ENCODE data around the gene MDH1. TPM values are rescaled to one million over a fixed set of nuclear protein-coding genes. Genes with fewer than 3 reads are reported as not detected.
"Not testable (repeated sequence)": the region's sequence is repeated elsewhere in the genome, so short reads cannot be mapped to it uniquely, and the experiment has no call there.

MDH1 gene
- total RNA-seq, 1 experiment from 2014 or later, result 523 TPM

GRCh38 chr2:63582873-63583272 is 5.9 kb upstream of the MDH1 start:
- DNase-seq (ENCODE audit: low spot score), result no peak
- in situ Hi-C loops (cut with HindIII; ENCODE audit: low sequenced_read_pairs), result no loop called here

GRCh38 chr2:63587814-63588384 is 864 bp upstream of the MDH1 start:
- in situ Hi-C loops (cut with HindIII; ENCODE audit: low sequenced_read_pairs), result no loop called here
- no peak for DNase-seq (ENCODE audit: low spot score)

GRCh38 chr2:63589148-63589958 is 590 bp downstream of the MDH1 start:
- DNase-seq (ENCODE audit: low spot score), result peak; percentile 53
- in situ Hi-C loops (cut with HindIII; ENCODE audit: low sequenced_read_pairs), result no loop called here

- in situ Hi-C loops (cut with HindIII; ENCODE audit: low sequenced_read_pairs), result no loop called here
Observed at GRCh38 chr2:63590626-63591408, 2.1 kb downstream of the MDH1 start.

GRCh38 chr2:63591566-63592175 is 2.9 kb downstream of the MDH1 start:
- no peak for DNase-seq (ENCODE audit: low spot score)
- in situ Hi-C loops (cut with HindIII; ENCODE audit: low sequenced_read_pairs), result no loop called here

More at GRCh38 chr2:63590626-63591408, 2.1 kb downstream of the MDH1 start:
- DNase-seq (ENCODE audit: low spot score), result peak; percentile 13

GRCh38 chr2:63594660-63595059 is 5.9 kb downstream of the MDH1 start:
- DNase-seq (ENCODE audit: low spot score), result no peak
- in situ Hi-C loops (cut with HindIII; ENCODE audit: low sequenced_read_pairs), result no loop called here

GRCh38 chr2:63596401-63596883 is 7.7 kb downstream of the MDH1 start:
- no peak for DNase-seq (ENCODE audit: low spot score)
- in situ Hi-C loops (cut with HindIII; ENCODE audit: low sequenced_read_pairs), result no loop called here

- DNase-seq (ENCODE audit: low spot score), result no peak
- in situ Hi-C loops (cut with HindIII; ENCODE audit: low sequenced_read_pairs), result no loop called here
Observed at GRCh38 chr2:63598981-63599380, 10.2 kb downstream of the MDH1 start.

GRCh38 chr2:63600881-63601460 is 12.2 kb downstream of the MDH1 start:
- in situ Hi-C loops (cut with HindIII; ENCODE audit: low sequenced_read_pairs), result no loop called here
- DNase-seq (ENCODE audit: low spot score), result no peak

- in situ Hi-C loops (cut with HindIII; ENCODE audit: low sequenced_read_pairs), result no loop called here
- no peak for DNase-seq (ENCODE audit: low spot score)
Observed at GRCh38 chr2:63604666-63605065, 15.9 kb downstream of the MDH1 start.

GRCh38 chr2:63608865-63609264 is 20.1 kb downstream of the MDH1 start:
- not testable (repeated sequence) for DNase-seq (ENCODE audit: low spot score)

GRCh38 chr2:63610525-63610924 is 21.8 kb downstream of the MDH1 start:
- DNase-seq (ENCODE audit: low spot score), result no peak
- in situ Hi-C loops (cut with HindIII; ENCODE audit: low sequenced_read_pairs), result no loop called here

More at GRCh38 chr2:63608865-63609264, 20.1 kb downstream of the MDH1 start:
- in situ Hi-C loops (cut with HindIII; ENCODE audit: low sequenced_read_pairs), result not testable (repeated sequence)

- in situ Hi-C loops (cut with HindIII; ENCODE audit: low sequenced_read_pairs), result no loop called here
- DNase-seq (ENCODE audit: low spot score), result no peak
Observed at GRCh38 chr2:63613391-63613901, 24.7 kb downstream of the MDH1 start.

- in situ Hi-C loops (cut with HindIII; ENCODE audit: low sequenced_read_pairs), result no loop called here
- DNase-seq (ENCODE audit: low spot score), result peak; percentile 9
Observed at GRCh38 chr2:63614448-63614968, 25.7 kb downstream of the MDH1 start.

GRCh38 chr2:63614983-63615945 is 26.5 kb downstream of the MDH1 start:
- in situ Hi-C loops (cut with HindIII; ENCODE audit: low sequenced_read_pairs), result no loop called here
- no peak for DNase-seq (ENCODE audit: low spot score)

- in situ Hi-C loops (cut with HindIII; ENCODE audit: low sequenced_read_pairs), result no loop called here
- DNase-seq (ENCODE audit: low spot score), result no peak
Observed at GRCh38 chr2:63617366-63617765, 28.6 kb downstream of the MDH1 start.

GRCh38 chr2:63619328-63619727 is 30.6 kb downstream of the MDH1 start:
- in situ Hi-C loops (cut with HindIII; ENCODE audit: low sequenced_read_pairs), result no loop called here
- no peak for DNase-seq (ENCODE audit: low spot score)

GRCh38 chr2:63622751-63623150 is 34.0 kb downstream of the MDH1 start:
- DNase-seq (ENCODE audit: low spot score), result no peak
- in situ Hi-C loops (cut with HindIII; ENCODE audit: low sequenced_read_pairs), result no loop called here

Measured in G401 (cell line).